NCI-H69 (cell line): ENCODE results near the gene THAP5.

Experiments
- DNase-seq: peaks from one replicate; lab custom pipeline; 2025; lab: John Stamatoyannopoulos, UW

THAP5 gene, protein sequence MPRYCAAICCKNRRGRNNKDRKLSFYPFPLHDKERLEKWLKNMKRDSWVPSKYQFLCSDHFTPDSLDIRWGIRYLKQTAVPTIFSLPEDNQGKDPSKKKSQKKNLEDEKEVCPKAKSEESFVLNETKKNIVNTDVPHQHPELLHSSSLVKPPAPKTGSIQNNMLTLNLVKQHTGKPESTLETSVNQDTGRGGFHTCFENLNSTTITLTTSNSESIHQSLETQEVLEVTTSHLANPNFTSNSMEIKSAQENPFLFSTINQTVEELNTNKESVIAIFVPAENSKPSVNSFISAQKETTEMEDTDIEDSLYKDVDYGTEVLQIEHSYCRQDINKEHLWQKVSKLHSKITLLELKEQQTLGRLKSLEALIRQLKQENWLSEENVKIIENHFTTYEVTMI

GRCh38 chr7:108569381-108570145, at the start of gene THAP5, which contains the start of gene DNAJB9:
THAP5 (minus strand) TSS chr7:108569706; CDS start chr7:108569569, 137 bp downstream.
DNAJB9 (plus strand) TSS chr7:108569874; CDS start chr7:108571727, 1,853 bp downstream.
- peak; percentile 100 for DNase-seq

DNA sequence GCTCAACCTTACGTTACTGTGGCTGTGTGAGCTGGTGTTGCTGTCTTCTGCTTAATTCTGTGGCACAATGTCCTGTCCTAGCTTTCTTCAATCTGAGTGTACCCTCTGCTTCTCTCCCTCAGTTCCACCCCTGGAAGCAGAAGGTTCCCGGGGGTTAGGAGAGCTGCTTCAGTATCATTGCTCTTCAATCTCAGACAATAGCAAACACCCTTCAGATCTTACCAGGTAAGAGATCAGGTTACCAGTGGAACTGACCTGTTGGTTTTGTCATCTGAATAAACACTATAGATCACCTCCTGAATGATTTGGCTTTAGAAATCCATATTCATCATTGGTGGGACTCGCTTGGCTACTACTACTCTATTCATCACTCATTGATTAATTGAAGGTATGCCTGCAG, 48.5 kb upstream of the THAP5 start:
- no peak for DNase-seq

DNA sequence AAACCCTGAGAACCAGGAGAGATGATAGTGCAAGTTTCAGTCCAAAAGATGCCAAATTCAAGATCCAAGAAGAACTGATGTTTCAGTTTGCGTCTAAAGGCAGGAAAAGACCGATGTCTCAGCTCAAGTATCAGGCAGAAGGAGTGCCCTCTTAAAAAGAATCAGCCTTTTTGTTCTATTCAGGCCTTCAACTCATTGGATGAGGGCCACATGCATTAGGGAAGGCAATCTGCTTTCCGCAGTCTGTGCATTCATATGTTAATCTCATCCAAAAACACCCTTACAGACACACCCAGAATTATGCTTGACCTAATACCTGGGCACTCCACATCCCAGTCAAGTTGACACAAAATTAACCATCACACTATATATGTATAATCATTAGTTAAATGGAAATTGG, 45.4 kb upstream of the THAP5 start:
- no peak for DNase-seq

GRCh38 chr7:108613949-108614381, 44.5 kb upstream of the THAP5 start:
- no peak for DNase-seq

DNA sequence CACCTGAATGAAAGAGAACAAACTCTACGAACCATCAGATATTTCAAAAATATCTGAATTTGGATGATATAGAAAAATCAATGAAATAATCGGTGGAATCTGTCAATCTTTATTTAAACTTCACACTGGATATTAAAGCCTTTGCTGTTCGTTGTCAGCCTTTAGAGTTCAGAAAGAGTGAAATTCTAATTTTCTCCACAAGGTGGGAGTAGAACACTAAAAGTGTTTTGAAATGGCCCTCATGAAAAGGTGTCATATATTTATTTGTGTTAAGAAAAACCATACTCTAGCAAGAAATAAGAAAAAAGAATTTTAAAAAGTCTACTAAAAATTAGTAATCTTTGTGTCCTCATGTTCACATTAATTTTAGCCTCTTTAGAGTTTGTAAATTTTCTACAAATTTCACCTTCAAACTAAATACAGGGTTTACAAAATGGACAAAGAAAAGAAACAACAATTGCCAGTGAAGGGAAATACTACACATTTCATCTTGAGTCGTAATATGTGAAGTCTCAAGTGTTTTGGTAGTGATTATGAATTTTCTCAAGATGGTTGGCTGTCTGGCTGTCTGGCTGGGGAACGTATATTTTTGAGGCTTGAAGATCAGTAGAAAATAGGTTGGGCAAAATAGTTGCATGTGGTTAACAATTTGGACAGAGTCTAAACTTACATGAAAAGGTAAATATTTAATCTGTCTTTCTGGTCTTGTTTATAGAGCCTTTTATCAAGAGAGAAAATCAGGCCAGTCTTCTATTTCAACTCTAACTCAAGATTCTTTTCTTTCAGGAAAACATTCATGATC, 43.8 kb upstream of the THAP5 start:
- DNase-seq, result peak; percentile 64

DNA sequence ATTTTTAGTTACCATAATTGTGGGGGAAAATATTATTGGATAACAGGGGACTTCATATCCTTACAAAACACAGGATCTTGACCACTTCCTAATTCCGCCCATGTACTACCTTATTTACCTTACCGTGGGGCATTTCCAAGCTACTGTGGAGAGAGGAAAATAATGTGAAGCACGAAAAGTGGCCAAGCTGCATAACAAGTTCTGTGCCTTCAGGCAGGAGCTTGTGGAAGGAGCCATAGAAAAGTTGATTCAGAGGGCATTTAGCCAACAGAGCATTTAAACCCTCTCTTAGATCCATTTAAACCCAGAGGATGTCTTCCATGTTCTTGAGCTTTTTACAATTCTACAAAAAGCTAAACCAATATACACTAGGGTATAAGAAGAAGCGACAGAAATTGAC, 41.8 kb upstream of the THAP5 start:
- no peak for DNase-seq

DNA sequence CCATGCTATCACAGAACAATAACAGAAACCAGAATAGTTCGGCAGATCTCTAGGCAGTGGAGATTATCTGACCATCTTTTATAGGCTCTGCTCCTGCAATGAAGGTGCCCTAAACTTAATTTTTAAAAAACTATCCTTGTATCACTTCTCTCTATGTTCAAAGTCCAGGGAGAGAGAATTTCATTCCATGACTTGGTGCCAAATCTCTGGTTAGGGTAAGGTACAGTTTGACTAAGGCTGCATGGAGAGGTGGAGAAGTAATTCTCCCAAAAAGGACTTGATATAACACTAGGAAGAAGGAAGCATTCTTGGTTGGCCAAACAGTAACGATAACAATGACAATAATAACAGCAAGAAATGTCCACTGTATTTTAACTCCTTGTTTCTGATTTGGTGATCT, 40.1 kb upstream of the THAP5 start:
- DNase-seq, result no peak

DNA sequence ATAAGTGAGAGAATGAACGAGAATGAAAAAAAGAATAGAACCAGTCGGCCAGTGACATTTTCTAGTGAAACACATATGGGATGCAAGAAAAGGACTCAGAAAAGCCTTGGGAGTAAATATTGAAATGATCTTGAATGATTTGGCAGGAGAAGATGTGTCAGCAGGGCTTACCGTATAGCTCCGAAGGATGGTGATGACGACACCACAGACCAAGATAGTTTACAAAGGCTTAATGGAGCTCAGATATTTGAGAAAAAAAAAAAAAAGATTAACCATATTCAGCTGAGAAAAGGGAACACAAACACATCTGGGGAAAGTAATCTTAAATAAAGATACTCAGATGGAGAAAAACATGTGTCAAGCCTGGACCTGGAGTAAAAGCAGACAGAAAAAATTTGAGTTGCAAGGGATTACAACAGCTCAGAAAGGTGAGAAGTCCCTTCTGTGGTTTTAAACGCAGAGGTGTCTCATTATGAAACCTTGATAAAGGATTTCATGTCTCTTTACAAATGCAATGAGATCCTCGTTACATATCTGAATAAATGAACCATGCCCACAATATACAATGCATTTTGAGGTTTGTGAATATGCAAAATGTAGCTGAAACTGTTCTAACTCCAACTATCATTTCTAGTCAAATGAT, 36.2 kb upstream of the THAP5 start:
- no peak for DNase-seq

GRCh38 chr7:108604307-108605077, 35.0 kb upstream of the THAP5 start:
- DNase-seq, result peak; percentile 81

- peak; percentile 96 for DNase-seq
Observed at GRCh38 chr7:108603656-108604306, 34.3 kb upstream of the THAP5 start.

DNA sequence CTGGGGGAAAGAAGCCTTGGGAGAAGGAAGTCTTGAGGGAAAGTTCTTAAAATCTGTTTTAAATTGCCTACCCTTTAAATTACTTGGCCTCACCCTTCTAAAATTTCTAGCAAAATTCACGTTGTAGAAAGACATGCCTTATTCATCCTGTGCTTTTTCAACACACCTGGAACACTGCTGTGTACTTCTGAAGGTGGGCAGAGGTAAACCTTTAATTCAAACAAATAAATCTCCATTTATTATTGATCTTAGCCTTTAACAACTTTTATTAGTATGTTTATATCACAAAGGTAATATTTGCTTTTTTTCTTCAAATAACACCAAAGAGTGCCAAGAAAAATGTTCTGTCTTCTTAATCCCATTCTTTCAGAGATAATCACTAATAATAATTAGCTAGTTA, 30.9 kb upstream of the THAP5 start:
- no peak for DNase-seq

- peak; percentile 63 for DNase-seq
Observed at GRCh38 chr7:108598914-108599580, 29.5 kb upstream of the THAP5 start.

GRCh38 chr7:108598153-108598552, 28.6 kb upstream of the THAP5 start:
- peak; percentile 84 for DNase-seq

GRCh38 chr7:108596560-108596959, 27.1 kb upstream of the THAP5 start:
- DNase-seq, result no peak

DNA sequence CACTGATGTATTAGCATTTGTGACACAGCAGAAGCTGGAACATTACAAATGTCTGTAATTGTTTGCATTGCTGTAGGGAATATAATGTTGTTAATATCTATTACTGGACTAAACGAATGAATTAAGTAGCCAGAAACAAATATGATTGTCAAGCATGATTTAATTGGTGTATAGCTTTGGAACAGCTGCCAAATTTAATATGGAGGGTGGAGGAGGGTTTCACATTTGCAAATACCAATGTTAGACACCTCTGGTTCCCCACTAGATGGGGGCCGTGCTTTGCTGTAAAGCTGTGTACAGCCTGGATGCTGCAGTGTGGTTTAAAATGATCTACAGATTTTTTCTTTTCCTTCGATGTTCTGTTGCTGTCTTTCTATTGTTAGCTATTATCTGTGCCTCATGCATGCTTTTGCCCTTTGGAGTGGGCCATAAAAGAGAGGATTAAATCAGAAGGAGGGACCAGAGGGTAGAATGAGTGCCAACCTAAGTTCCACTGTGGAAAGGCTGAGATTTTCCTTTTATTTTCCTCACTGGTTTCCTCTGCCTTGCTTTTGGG, 23.2 kb upstream of the THAP5 start:
- DNase-seq, result peak; percentile 82

DNA sequence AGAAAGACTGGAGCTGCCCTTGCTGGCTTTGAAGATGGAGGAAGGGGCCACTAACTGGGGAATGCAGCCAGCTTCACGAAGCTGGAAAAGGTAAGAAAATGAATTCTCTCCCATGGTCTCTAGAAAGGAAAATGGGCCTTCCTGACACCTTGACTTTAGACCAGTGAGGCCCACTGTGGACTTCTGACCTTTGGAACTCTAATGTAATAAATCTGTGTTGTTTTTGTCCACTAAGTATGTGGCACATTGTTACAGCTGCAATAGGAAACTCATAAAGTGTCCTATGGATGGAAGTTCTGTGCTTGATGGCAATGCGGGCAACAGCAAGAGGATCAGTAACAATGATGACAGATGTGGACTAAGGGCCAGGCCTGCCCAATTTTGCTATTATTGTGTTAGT, 21.1 kb upstream of the THAP5 start:
- DNase-seq, result no peak

- peak; percentile 32 for DNase-seq
Observed at GRCh38 chr7:108589874-108590273, 20.4 kb upstream of the THAP5 start.

GRCh38 chr7:108589199-108589598, 19.7 kb upstream of the THAP5 start:
- DNase-seq, result no peak

DNA sequence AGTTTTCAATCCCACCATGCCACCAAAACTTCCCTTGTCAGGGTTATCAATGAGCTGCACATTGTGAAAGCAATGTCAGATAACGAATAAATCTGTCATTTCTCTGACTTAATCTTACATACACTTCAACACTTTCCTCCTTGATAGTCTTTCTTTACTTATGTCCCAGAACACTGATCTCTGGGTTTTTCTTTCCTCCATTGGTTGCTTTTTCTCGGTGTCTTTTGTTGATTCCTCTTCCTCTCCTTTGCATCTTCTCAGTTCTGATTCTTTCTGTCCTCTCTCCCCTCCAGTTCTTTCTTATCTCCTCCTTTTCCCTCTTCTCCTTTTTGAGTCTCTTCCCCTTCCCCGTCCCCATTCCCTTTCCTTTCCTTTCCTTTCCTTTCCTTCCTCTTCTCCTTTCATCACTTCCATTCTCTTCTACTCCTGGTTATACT, 16.8 kb upstream of the THAP5 start:
- no peak for DNase-seq

DNA sequence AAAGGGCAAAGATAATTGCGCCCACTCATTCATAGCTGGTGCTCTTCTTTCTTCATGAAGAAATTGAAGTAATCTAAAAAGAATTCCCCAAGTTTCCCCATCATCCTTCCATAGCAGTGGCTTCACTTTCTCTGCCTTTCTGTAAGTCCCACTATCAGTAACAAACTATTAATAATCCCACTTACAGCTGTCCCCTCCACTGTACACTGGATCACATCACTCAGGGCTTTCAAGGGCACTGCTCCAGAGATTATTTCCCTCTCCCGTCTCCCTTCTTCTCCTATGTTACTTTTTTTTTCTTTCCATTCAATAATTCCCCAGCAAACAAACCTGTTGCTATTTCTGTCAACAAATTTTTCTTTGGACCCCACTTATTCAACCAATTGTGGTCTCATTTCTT, 16.3 kb upstream of the THAP5 start:
- no peak for DNase-seq
